NCI-H1092 treated with DMSO at 0.1 percent for 48 hours (cell line): ENCODE results near the gene EIF2D.
A peak's percentile ranks its signal among the peaks of the same experiment; 100 is the strongest.

Experiments used
- DNase-seq: peaks from one replicate; lab custom pipeline; 2025; lab: John Stamatoyannopoulos, UW

EIF2D gene

GRCh38 chr1:206569556-206569955 lies 42.7 kb downstream of the EIF2D start:
- DNase-seq: no peak

- no peak for DNase-seq
Measured at GRCh38 chr1:206568779-206569352, 43.4 kb downstream of the EIF2D start.

- DNase-seq: peak; percentile 38
Measured at GRCh38 chr1:206568256-206568655, 44.0 kb downstream of the EIF2D start.

- DNase-seq: peak; percentile 90
Measured at GRCh38 chr1:206566999-206567398, 45.3 kb downstream of the EIF2D start.

GRCh38 chr1:206565995-206566394 lies 46.3 kb downstream of the EIF2D start:
- DNase-seq: no peak

GRCh38 chr1:206563367-206564207 lies 48.7 kb downstream of the EIF2D start:
- no peak for DNase-seq

- DNase-seq: peak; percentile 26
Measured at GRCh38 chr1:206560007-206560716, 52.1 kb downstream of the EIF2D start.

GRCh38 chr1:206559672-206559995 lies 52.6 kb downstream of the EIF2D start:
- no peak for DNase-seq

- DNase-seq: peak; percentile 63
Measured at GRCh38 chr1:206558794-206559671, 53.2 kb downstream of the EIF2D start.

- DNase-seq: peak; percentile 76
Measured at GRCh38 chr1:206557636-206558473, 54.4 kb downstream of the EIF2D start.

GRCh38 chr1:206556750-206557635 lies 55.3 kb downstream of the EIF2D start:
- peak; percentile 81 for DNase-seq

- peak; percentile 77 for DNase-seq
Measured at GRCh38 chr1:206556047-206556749, 56.1 kb downstream of the EIF2D start.

- DNase-seq: peak; percentile 66
Measured at GRCh38 chr1:206555473-206555935, 56.8 kb downstream of the EIF2D start.

GRCh38 chr1:206554701-206555472 lies 57.4 kb downstream of the EIF2D start:
- no peak for DNase-seq

GRCh38 chr1:206554211-206554610 lies 58.1 kb downstream of the EIF2D start:
- DNase-seq: no peak

GRCh38 chr1:206551986-206552326 lies 60.3 kb downstream of the EIF2D start:
- no peak for DNase-seq

GRCh38 chr1:206551296-206551985 lies 60.8 kb downstream of the EIF2D start:
- DNase-seq: no peak

GRCh38 chr1:206550446-206550845 lies 61.8 kb downstream of the EIF2D start:
- DNase-seq: peak; percentile 94
